Activated T-cell treated with anti-CD3 and anti-CD28 coated beads, Interleukin-2, amount 50 U/mL, for 24 hours (primary cell): ENCODE measurements around the gene GBX1.
A peak's percentile ranks its signal among the peaks of the same experiment; 100 is the strongest.

Experiments
- DNase-seq: peaks from one replicate; pipeline ENCODE4 v3.0.0-alpha.2; 2020
- H3K27ac Mint-ChIP-seq: 2 replicates; pipeline ENCODE4 v1.8.0; 2020; ENCODE audit warnings: mild to moderate bottlenecking, mixed read lengths
- H3K27me3 Mint-ChIP-seq: 2 replicates; pipeline ENCODE4 v1.8.0; 2020; ENCODE audit warnings: mixed read lengths
- H3K36me3 Mint-ChIP-seq: 2 replicates; pipeline ENCODE4 v1.8.0; 2020; ENCODE audit warnings: low read depth, mixed read lengths
- H3K4me1 Mint-ChIP-seq: 2 replicates; pipeline ENCODE4 v1.8.0; 2020; ENCODE audit warnings: low read depth, mixed read lengths
- H3K4me3 Mint-ChIP-seq: 2 replicates; pipeline ENCODE4 v1.8.0; 2020; ENCODE audit warnings: mild to moderate bottlenecking, moderate library complexity, mixed read lengths
- H3K9me3 Mint-ChIP-seq: 2 replicates; pipeline ENCODE4 v1.8.0; 2020; ENCODE audit warnings: mixed read lengths

The GBX1 gene

GRCh38 chr7:151167197-151167961, at the start of gene GBX1:
GBX1 (minus strand) TSS chr7:151167694; CDS start chr7:151167548, 146 bp downstream.
- DNase-seq = no peak
- Mint-ChIP-seq H3K9me3 (no peaks in the 10 kb centered on the region), H3K4me3 (peak within 1 kb of the TSS; percentile 57), H3K36me3 (no peaks in the 10 kb centered on the region), H3K27me3 (peaks cover 37% of the 10 kb centered on the region), H3K4me1 (peaks cover 6% of the 10 kb centered on the region), H3K27ac (no peak within 1 kb of the TSS)

GRCh38 chr7:151215396-151215795, 47.9 kb upstream of the GBX1 start:
- Mint-ChIP-seq H3K9me3 (no peaks in the 10 kb centered on the region), H3K36me3 (peaks cover 90% of the 10 kb centered on the region), H3K27ac (no peak overlapping the region), H3K4me3 (no peak overlapping the region), H3K27me3 (no peaks in the 10 kb centered on the region), H3K4me1 (no peaks in the 10 kb centered on the region)
- DNase-seq = no peak

GRCh38 chr7:151213826-151214225, 46.3 kb upstream of the GBX1 start:
- H3K27me3 Mint-ChIP-seq = no peaks in the 10 kb centered on the region
- H3K27ac Mint-ChIP-seq = no peak overlapping the region
- H3K4me1 Mint-ChIP-seq = no peaks in the 10 kb centered on the region
- H3K9me3 Mint-ChIP-seq = no peaks in the 10 kb centered on the region
- H3K36me3 Mint-ChIP-seq = peaks cover 75% of the 10 kb centered on the region
- no peak for DNase-seq
- H3K4me3 Mint-ChIP-seq = no peak overlapping the region

GRCh38 chr7:151212626-151213025, 45.1 kb upstream of the GBX1 start:
- DNase-seq = no peak
- Mint-ChIP-seq H3K27me3 (no peaks in the 10 kb centered on the region), H3K4me1 (peaks cover 8% of the 10 kb centered on the region), H3K9me3 (no peaks in the 10 kb centered on the region), H3K27ac (no peak overlapping the region), H3K4me3 (no peak overlapping the region), H3K36me3 (peaks cover 63% of the 10 kb centered on the region)

GRCh38 chr7:151211155-151211772, 43.8 kb upstream of the GBX1 start:
- Mint-ChIP-seq H3K9me3 (no peaks in the 10 kb centered on the region), H3K36me3 (peaks cover 49% of the 10 kb centered on the region), H3K4me3 (no peak overlapping the region), H3K27ac (no peak overlapping the region), H3K4me1 (peaks cover 20% of the 10 kb centered on the region), H3K27me3 (no peaks in the 10 kb centered on the region)
- no peak for DNase-seq

- no peak within 1 kb of the TSS for H3K27ac Mint-ChIP-seq
- H3K9me3 Mint-ChIP-seq = no peaks in the 10 kb centered on the region
- H3K27me3 Mint-ChIP-seq = no peaks in the 10 kb centered on the region
- H3K4me1 Mint-ChIP-seq = peaks cover 23% of the 10 kb centered on the region
- peaks cover 39% of the 10 kb centered on the region for H3K36me3 Mint-ChIP-seq
- DNase-seq = no peak
- H3K4me3 Mint-ChIP-seq = no peak within 1 kb of the TSS
Observed at GRCh38 chr7:151210087-151210854, 42.8 kb upstream of the GBX1 start, which contains the start of gene H2BK1. H2BK1 (minus strand) TSS chr7:151210488; CDS start chr7:151210318, 170 bp downstream.

- no peak for DNase-seq
- no peaks in the 10 kb centered on the region for H3K9me3 Mint-ChIP-seq
- no peak overlapping the region for H3K27ac Mint-ChIP-seq
- H3K4me3 Mint-ChIP-seq = no peak overlapping the region
- H3K36me3 Mint-ChIP-seq = peaks cover 32% of the 10 kb centered on the region
- H3K27me3 Mint-ChIP-seq = no peaks in the 10 kb centered on the region
- H3K4me1 Mint-ChIP-seq = peaks cover 23% of the 10 kb centered on the region
Observed at GRCh38 chr7:151209588-151209987, 42.1 kb upstream of the GBX1 start.

GRCh38 chr7:151208253-151208862, 40.9 kb upstream of the GBX1 start:
- Mint-ChIP-seq H3K9me3 (no peaks in the 10 kb centered on the region), H3K4me1 (peaks cover 23% of the 10 kb centered on the region), H3K4me3 (no peak overlapping the region), H3K27me3 (peaks cover 3% of the 10 kb centered on the region), H3K27ac (no peak overlapping the region), H3K36me3 (peaks cover 20% of the 10 kb centered on the region)
- DNase-seq = no peak

GRCh38 chr7:151207804-151208203, 40.3 kb upstream of the GBX1 start:
- H3K4me3 Mint-ChIP-seq = no peak overlapping the region
- H3K27ac Mint-ChIP-seq = no peak overlapping the region
- peaks cover 14% of the 10 kb centered on the region for H3K36me3 Mint-ChIP-seq
- H3K27me3 Mint-ChIP-seq = peaks cover 3% of the 10 kb centered on the region
- H3K9me3 Mint-ChIP-seq = no peaks in the 10 kb centered on the region
- no peak for DNase-seq
- peaks cover 23% of the 10 kb centered on the region for H3K4me1 Mint-ChIP-seq

- H3K4me1 Mint-ChIP-seq = peaks cover 23% of the 10 kb centered on the region
Observed at GRCh38 chr7:151207315-151207714, 39.8 kb upstream of the GBX1 start.

GRCh38 chr7:151206914-151207313, 39.4 kb upstream of the GBX1 start:
- peaks cover 23% of the 10 kb centered on the region for H3K4me1 Mint-ChIP-seq
- H3K9me3 Mint-ChIP-seq = no peaks in the 10 kb centered on the region
- no peak overlapping the region for H3K4me3 Mint-ChIP-seq
- no peak for DNase-seq
- H3K27me3 Mint-ChIP-seq = peaks cover 3% of the 10 kb centered on the region
- H3K36me3 Mint-ChIP-seq = peaks cover 5% of the 10 kb centered on the region
- no peak overlapping the region for H3K27ac Mint-ChIP-seq

More at GRCh38 chr7:151207315-151207714, 39.8 kb upstream of the GBX1 start:
- Mint-ChIP-seq H3K27ac (no peak overlapping the region), H3K9me3 (no peaks in the 10 kb centered on the region), H3K36me3 (peaks cover 9% of the 10 kb centered on the region), H3K27me3 (peaks cover 3% of the 10 kb centered on the region), H3K4me3 (no peak overlapping the region)
- DNase-seq = no peak

- H3K27me3 Mint-ChIP-seq = peaks cover 3% of the 10 kb centered on the region
- no peak overlapping the region for H3K27ac Mint-ChIP-seq
- H3K4me3 Mint-ChIP-seq = no peak overlapping the region
Observed at GRCh38 chr7:151205730-151206129, 38.2 kb upstream of the GBX1 start.

GRCh38 chr7:151204383-151205032, 37.0 kb upstream of the GBX1 start:
- peaks cover 23% of the 10 kb centered on the region for H3K4me1 Mint-ChIP-seq
- H3K27ac Mint-ChIP-seq = no peak overlapping the region
- no peak for DNase-seq
- H3K27me3 Mint-ChIP-seq = peaks cover 3% of the 10 kb centered on the region
- no peaks in the 10 kb centered on the region for H3K9me3 Mint-ChIP-seq
- no peaks in the 10 kb centered on the region for H3K36me3 Mint-ChIP-seq
- no peak overlapping the region for H3K4me3 Mint-ChIP-seq

More at GRCh38 chr7:151205730-151206129, 38.2 kb upstream of the GBX1 start:
- DNase-seq = no peak
- H3K4me1 Mint-ChIP-seq = peaks cover 23% of the 10 kb centered on the region
- no peaks in the 10 kb centered on the region for H3K9me3 Mint-ChIP-seq
- H3K36me3 Mint-ChIP-seq = no peaks in the 10 kb centered on the region

GRCh38 chr7:151202836-151203235, 35.3 kb upstream of the GBX1 start:
- Mint-ChIP-seq H3K36me3 (no peaks in the 10 kb centered on the region), H3K27ac (no peak overlapping the region), H3K9me3 (no peaks in the 10 kb centered on the region), H3K27me3 (peaks cover 3% of the 10 kb centered on the region), H3K4me1 (peaks cover 17% of the 10 kb centered on the region), H3K4me3 (no peak overlapping the region)
- DNase-seq = no peak
